CD1c-positive myeloid dendritic cell (primary cell): ENCODE results near the gene CDH12.
"Not testable (repeated sequence)": the region's sequence is repeated elsewhere in the genome, so short reads cannot be mapped to it uniquely, and the experiment has no call there.

ENCODE experiments used
- DNase-seq: peaks from one replicate; pipeline ENCODE4 v3.0.0-alpha.2; 2016; ENCODE audit errors: extremely low spot score

CDH12 gene

GRCh38 chr5:22012893-22013292, 840.3 kb downstream of the CDH12 start:
- DNase-seq: not testable (repeated sequence)

- not testable (repeated sequence) for DNase-seq
Measured at GRCh38 chr5:22010808-22011207, 842.3 kb downstream of the CDH12 start.

GRCh38 chr5:22001097-22001496, 852.0 kb downstream of the CDH12 start:
- DNase-seq: not testable (repeated sequence)

- not testable (repeated sequence) for DNase-seq
Measured at GRCh38 chr5:21985799-21986198, 867.3 kb downstream of the CDH12 start.

GRCh38 chr5:21951571-21951970, 901.6 kb downstream of the CDH12 start:
- DNase-seq: not testable (repeated sequence)

GRCh38 chr5:21931116-21931515, 922.0 kb downstream of the CDH12 start:
- DNase-seq: no peak

GRCh38 chr5:21919414-21920022, 933.6 kb downstream of the CDH12 start:
- DNase-seq: no peak

GRCh38 chr5:21918451-21918850, 934.7 kb downstream of the CDH12 start:
- no peak for DNase-seq

GRCh38 chr5:21910731-21911130, 942.4 kb downstream of the CDH12 start:
- DNase-seq: no peak

- DNase-seq: no peak
Measured at GRCh38 chr5:21895766-21896350, 957.3 kb downstream of the CDH12 start.

- no peak for DNase-seq
Measured at GRCh38 chr5:21893161-21893560, 960.0 kb downstream of the CDH12 start.

GRCh38 chr5:21889581-21889980, 963.6 kb downstream of the CDH12 start:
- DNase-seq: no peak

GRCh38 chr5:21882074-21882745, 970.9 kb downstream of the CDH12 start:
- DNase-seq: no peak

GRCh38 chr5:21880164-21880563, 973.0 kb downstream of the CDH12 start:
- DNase-seq: no peak

- no peak for DNase-seq
Measured at GRCh38 chr5:21862986-21863385, 990.2 kb downstream of the CDH12 start.

GRCh38 chr5:21858441-21858840, 994.7 kb downstream of the CDH12 start:
- DNase-seq: no peak

GRCh38 chr5:21856987-21857386, 996.2 kb downstream of the CDH12 start:
- DNase-seq: no peak

- no peak for DNase-seq
Measured at GRCh38 chr5:21847300-21847699, 1005.8 kb downstream of the CDH12 start.

GRCh38 chr5:21844960-21845359, 1008.2 kb downstream of the CDH12 start:
- DNase-seq: no peak

- no peak for DNase-seq
Measured at GRCh38 chr5:21834863-21835262, 1018.3 kb downstream of the CDH12 start.

GRCh38 chr5:21831145-21831787, 1021.9 kb downstream of the CDH12 start:
- no peak for DNase-seq

- DNase-seq: no peak
Measured at GRCh38 chr5:21826884-21827283, 1026.3 kb downstream of the CDH12 start.

- no peak for DNase-seq
Measured at GRCh38 chr5:21823588-21823987, 1029.6 kb downstream of the CDH12 start.
